WERI-Rb-1 (cell line): ENCODE measurements around the gene ATP10A.

Experiments used
- DNase-seq: peaks from one replicate; pipeline ENCODE4 v3.0.0-alpha.2; 2020
- H3K27ac ChIP-seq: fragments of 250-450 bp; sonication (Bioruptor Pico); 2 replicates; pipeline ENCODE4 v1.5.1; 2020; ENCODE audit warnings: mild to moderate bottlenecking, moderate library complexity
- H3K27me3 ChIP-seq: fragments of 250-450 bp; sonication (Bioruptor Pico); 2 replicates; pipeline ENCODE4 v1.5.1; 2021; ENCODE audit warnings: mild to moderate bottlenecking, low read depth, moderate library complexity; ENCODE audit not compliant: insufficient read depth, severe bottlenecking
- H3K36me3 ChIP-seq: fragments of 250-450 bp; sonication (Bioruptor Pico); 2 replicates; pipeline ENCODE4 v1.5.1; 2020; ENCODE audit warnings: mild to moderate bottlenecking, moderate library complexity
- H3K4me3 ChIP-seq: 2 replicates; pipeline ENCODE4 v1.5.1; 2011; ENCODE audit warnings: low read depth, mild to moderate bottlenecking, control low read depth, low read length
- H3K9me3 ChIP-seq: fragments of 250-450 bp; sonication (Bioruptor Pico); 2 replicates; pipeline ENCODE4 v1.5.1; 2021; ENCODE audit warnings: mild to moderate bottlenecking, moderate library complexity; ENCODE audit not compliant: severe bottlenecking
- CTCF ChIP-seq: IDR thresholded peaks from 2 replicates; pipeline ENCODE4 v1.5.1; 2011; ENCODE audit warnings: low read depth, mild to moderate bottlenecking, control low read depth, inconsistent platforms, low read length

The ATP10A gene

GRCh38 chr15:25790000-25790660 is 73.0 kb downstream of the ATP10A start:
- no peaks in the 10 kb centered on the region for H3K36me3 ChIP-seq
- no peak overlapping the region for H3K4me3 ChIP-seq
- no peaks in the 10 kb centered on the region for H3K9me3 ChIP-seq
- TF ChIP-seq CTCF, result no peak
- H3K27ac ChIP-seq, result no peak overlapping the region
- DNase-seq, result no peak
- no peaks in the 10 kb centered on the region for H3K27me3 ChIP-seq

GRCh38 chr15:25789616-25789999 is 73.5 kb downstream of the ATP10A start:
- no peak for TF ChIP-seq CTCF
- Histone ChIP-seq H3K36me3 (no peaks in the 10 kb centered on the region), H3K4me3 (no peak overlapping the region), H3K9me3 (no peaks in the 10 kb centered on the region), H3K27me3 (no peaks in the 10 kb centered on the region), H3K27ac (no peak overlapping the region)
- DNase-seq, result no peak

GRCh38 chr15:25789211-25789610 is 73.9 kb downstream of the ATP10A start:
- Histone ChIP-seq H3K36me3 (no peaks in the 10 kb centered on the region), H3K27me3 (no peaks in the 10 kb centered on the region), H3K9me3 (no peaks in the 10 kb centered on the region), H3K27ac (no peak overlapping the region), H3K4me3 (no peak overlapping the region)
- TF ChIP-seq CTCF, result no peak
- DNase-seq, result no peak

GRCh38 chr15:25787855-25788520 is 75.1 kb downstream of the ATP10A start:
- no peak for DNase-seq
- H3K27ac ChIP-seq, result no peak overlapping the region

GRCh38 chr15:25787381-25787780 is 75.7 kb downstream of the ATP10A start:
- DNase-seq, result no peak
- H3K27ac ChIP-seq, result no peak overlapping the region
- H3K36me3 ChIP-seq, result no peaks in the 10 kb centered on the region
- TF ChIP-seq CTCF, result no peak
- H3K27me3 ChIP-seq, result no peaks in the 10 kb centered on the region
- H3K9me3 ChIP-seq, result no peaks in the 10 kb centered on the region
- no peak overlapping the region for H3K4me3 ChIP-seq

More at GRCh38 chr15:25787855-25788520, 75.1 kb downstream of the ATP10A start:
- Histone ChIP-seq H3K27me3 (no peaks in the 10 kb centered on the region), H3K4me3 (no peak overlapping the region), H3K9me3 (no peaks in the 10 kb centered on the region), H3K36me3 (no peaks in the 10 kb centered on the region)
- no peak for TF ChIP-seq CTCF
